Prostate gland (tissue), 2 donors: ENCODE results near the gene ODAD2. TPM values are rescaled to one million over a fixed set of nuclear protein-coding genes. Genes with fewer than 3 reads are reported as not detected.

Experiments
- DNase-seq: peaks from one replicate; pipeline ENCODE4 v3.0.0-alpha.2; 2019; ENCODE audit warnings: low spot score
- H3K27ac ChIP-seq, 2 donors: fragments of 200-600 bp; sonication (generic); 2 replicates each; pipeline ENCODE4 v1.5.1; 2017 to 2019
- H3K27me3 ChIP-seq: fragments of 200-600 bp; sonication (generic); replicated peaks from 2 replicates; pipeline ENCODE4 v1.5.1; 2019; ENCODE audit not compliant: insufficient read depth
- H3K36me3 ChIP-seq, 2 donors: fragments of 200-600 bp; sonication (generic); 1 replicate in 1 of 2; 2 replicates in 1 of 2; pipeline versions ENCODE4 v1.5.1 to v1.8.1; 2017 to 2019
- H3K4me1 ChIP-seq: fragments of 200-600 bp; sonication (generic); replicated peaks from 2 replicates; pipeline ENCODE4 v1.5.1; 2019
- H3K4me3 ChIP-seq, 2 donors: fragments of 200-600 bp; sonication (generic); 2 replicates each; pipeline ENCODE4 v1.5.1; 2017 to 2019
- H3K9me3 ChIP-seq: fragments of 200-600 bp; sonication (generic); 2 replicates; pipeline ENCODE4 v1.5.1; 2017
- POLR2A ChIP-seq: fragments of 450-650 bp; IDR thresholded peaks from one replicate; pipeline ENCODE4 v1.6.1; 2016; ENCODE audit warnings: antibody characterized with exemption, mild to moderate bottlenecking
- POLR2AphosphoS5 ChIP-seq: sonication (generic); formaldehyde crosslinking; IDR thresholded peaks from one replicate; pipeline ENCODE4 v1.6.1; 2017; ENCODE audit warnings: antibody characterized with exemption
- WGBS: methylation state at CpG from one replicate; pipeline ENCODE4 v1.1.5; 2018; 5-methylcytosine and 5-hydroxymethylcytosine counted together
- intact Hi-C: fragments of 100-400 bp; cut with DNase I; formaldehyde crosslinking; loops from one replicate; pipeline ENCODE4 v1.14.2; 2022
- small RNA-seq, 2 donors: library from RNA; depleted of rRNA; stranded (forward); fragments of <200 nt; gene quantifications; one replicate each; pipeline ENCODE3, GENCODE V24; 2016
- total RNA-seq, 2 donors: library from RNA; depleted of rRNA; stranded (reverse); fragments of >200 nt; gene quantifications; one replicate each; pipeline ENCODE4 v1.1.0, GENCODE V29; 2016
- TF ChIP-seq, protein P1 (sequence below), 4 experiments: fragments of 200-600 bp in 2 of 4; fragments of 450-650 bp in 2 of 4; sonication (generic) in 2 of 4; IDR thresholded peaks; 1 replicate in 3 of 4; 2 replicates in 1 of 4; pipeline ENCODE4 v1.5.1; 2016 to 2019; ENCODE audit warnings: antibody characterized with exemption in 4 of 4, mild to moderate bottlenecking in 2 of 4, moderate library complexity in 2 of 4

Gene ODAD2
- total RNA-seq, 2 donors from 2014 or later = 1.3 to 6.6 TPM

DNA sequence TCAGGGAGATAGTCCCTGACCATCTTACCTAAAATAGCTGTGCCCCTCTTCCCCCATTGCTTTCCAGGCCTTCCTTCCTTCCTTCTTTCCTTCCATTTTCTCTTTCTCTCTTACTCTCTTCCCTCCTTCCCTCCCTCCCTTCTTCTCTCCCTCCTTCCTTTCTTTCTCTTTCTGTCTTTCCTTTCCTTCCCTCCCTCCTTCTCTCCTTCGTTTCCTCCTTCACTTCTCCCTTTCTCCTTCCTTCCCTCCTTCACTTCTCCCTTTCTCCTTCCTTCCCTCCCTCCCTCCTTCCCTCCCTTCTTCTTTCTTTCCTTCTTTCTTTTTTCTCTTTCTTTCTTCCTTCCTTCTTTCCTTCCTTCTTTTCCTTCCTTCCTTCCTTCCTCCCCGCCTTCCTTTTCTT, 228.7 kb downstream of the ODAD2 start:
- TF ChIP-seq POLR2AphosphoS5 (no peak), POLR2A (no peak)
- TF ChIP-seq, protein P1, sequence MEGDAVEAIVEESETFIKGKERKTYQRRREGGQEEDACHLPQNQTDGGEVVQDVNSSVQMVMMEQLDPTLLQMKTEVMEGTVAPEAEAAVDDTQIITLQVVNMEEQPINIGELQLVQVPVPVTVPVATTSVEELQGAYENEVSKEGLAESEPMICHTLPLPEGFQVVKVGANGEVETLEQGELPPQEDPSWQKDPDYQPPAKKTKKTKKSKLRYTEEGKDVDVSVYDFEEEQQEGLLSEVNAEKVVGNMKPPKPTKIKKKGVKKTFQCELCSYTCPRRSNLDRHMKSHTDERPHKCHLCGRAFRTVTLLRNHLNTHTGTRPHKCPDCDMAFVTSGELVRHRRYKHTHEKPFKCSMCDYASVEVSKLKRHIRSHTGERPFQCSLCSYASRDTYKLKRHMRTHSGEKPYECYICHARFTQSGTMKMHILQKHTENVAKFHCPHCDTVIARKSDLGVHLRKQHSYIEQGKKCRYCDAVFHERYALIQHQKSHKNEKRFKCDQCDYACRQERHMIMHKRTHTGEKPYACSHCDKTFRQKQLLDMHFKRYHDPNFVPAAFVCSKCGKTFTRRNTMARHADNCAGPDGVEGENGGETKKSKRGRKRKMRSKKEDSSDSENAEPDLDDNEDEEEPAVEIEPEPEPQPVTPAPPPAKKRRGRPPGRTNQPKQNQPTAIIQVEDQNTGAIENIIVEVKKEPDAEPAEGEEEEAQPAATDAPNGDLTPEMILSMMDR (IDR thresholded peaks at IDR 0.05) = no peak
- Histone ChIP-seq H3K27me3 (no peaks in the 10 kb centered on the region), H3K27ac (no peak overlapping the region), H3K4me1 (no peaks in the 10 kb centered on the region), H3K9me3 (no peaks in the 10 kb centered on the region), H3K4me3 (no peak overlapping the region), H3K36me3 (no peaks in the 10 kb centered on the region)
- DNase-seq = no peak
- intact Hi-C loops = no loop called here
- WGBS = 96% methylated on average over 2 of the region's 2 CpGs

Small RNA genes within 50 kb of the gene (small RNA-seq; reads per million reads assigned to genes)
- gene MRPS21P5 (0 reads per million in 2 donors), gene RN7SKP132 (0 reads per million in 2 donors)
